Measurements from ENCODE around the gene DGKZ. TPM values are rescaled to one million over a fixed set of nuclear protein-coding genes. Genes with fewer than 3 reads are reported as not detected.

The DGKZ gene
- total RNA-seq, 1 donor from 2014 or later, result 46.8 TPM

- H3K36me3 Mint-ChIP-seq (ENCODE audit: low read depth), result peaks cover 13% of the 10 kb centered on the region
- no peak for TF ChIP-seq CTCF (IDR thresholded peaks at IDR 0.05)
- no peak for DNase-seq (ENCODE audit: low spot score)
- no peak overlapping the region for H3K4me3 Mint-ChIP-seq (ENCODE audit: unreplicated experiment)
- no peaks in the 10 kb centered on the region for H3K9me3 Mint-ChIP-seq (ENCODE audit: low read depth)
- H3K27me3 Mint-ChIP-seq (ENCODE audit: low read depth), result no peaks in the 10 kb centered on the region
- peaks cover 3% of the 10 kb centered on the region for H3K4me1 Mint-ChIP-seq (ENCODE audit: low read depth)
- H3K27ac Mint-ChIP-seq (ENCODE audit: unreplicated experiment), result no peak overlapping the region
Observed at GRCh38 chr11:46410021-46410420, 62.8 kb downstream of the DGKZ start.

- no peak for DNase-seq (ENCODE audit: low spot score)
- no peak overlapping the region for H3K27ac Mint-ChIP-seq (ENCODE audit: unreplicated experiment)
- H3K36me3 Mint-ChIP-seq (ENCODE audit: low read depth), result peaks cover 22% of the 10 kb centered on the region
- no peak overlapping the region for H3K4me3 Mint-ChIP-seq (ENCODE audit: unreplicated experiment)
- no peak for TF ChIP-seq CTCF (IDR thresholded peaks at IDR 0.05)
- no peaks in the 10 kb centered on the region for H3K4me1 Mint-ChIP-seq (ENCODE audit: low read depth)
- H3K9me3 Mint-ChIP-seq (ENCODE audit: low read depth), result no peaks in the 10 kb centered on the region
- H3K27me3 Mint-ChIP-seq (ENCODE audit: low read depth), result no peaks in the 10 kb centered on the region
Observed at GRCh38 chr11:46413760-46414465, 66.7 kb downstream of the DGKZ start.

DNA sequence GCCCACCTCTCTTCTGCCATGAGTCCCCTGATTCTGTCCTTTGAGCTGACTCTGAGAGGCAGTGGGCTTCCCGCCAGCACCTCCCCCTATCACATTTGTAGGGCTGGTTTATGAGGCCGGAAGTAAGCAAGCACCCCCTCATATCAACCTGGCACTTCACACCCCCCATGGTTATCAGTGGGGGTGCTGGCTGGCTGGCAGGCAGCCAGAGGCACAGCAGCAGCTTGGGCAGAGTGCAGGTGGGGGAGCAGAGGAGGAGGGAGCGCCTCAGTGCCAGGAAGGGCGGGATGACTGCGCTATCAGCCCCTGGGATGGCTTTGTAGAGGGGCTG, 67.2 kb downstream of the DGKZ start:
- Mint-ChIP-seq H3K9me3 (ENCODE audit: low read depth) (no peaks in the 10 kb centered on the region), H3K27me3 (ENCODE audit: low read depth) (no peaks in the 10 kb centered on the region), H3K4me1 (ENCODE audit: low read depth) (no peaks in the 10 kb centered on the region), H3K4me3 (ENCODE audit: unreplicated experiment) (no peak overlapping the region), H3K36me3 (ENCODE audit: low read depth) (peaks cover 22% of the 10 kb centered on the region), H3K27ac (ENCODE audit: unreplicated experiment) (no peak overlapping the region)
- DNase-seq (ENCODE audit: low spot score), result no peak
- TF ChIP-seq CTCF (IDR thresholded peaks at IDR 0.05), result no peak

DNA sequence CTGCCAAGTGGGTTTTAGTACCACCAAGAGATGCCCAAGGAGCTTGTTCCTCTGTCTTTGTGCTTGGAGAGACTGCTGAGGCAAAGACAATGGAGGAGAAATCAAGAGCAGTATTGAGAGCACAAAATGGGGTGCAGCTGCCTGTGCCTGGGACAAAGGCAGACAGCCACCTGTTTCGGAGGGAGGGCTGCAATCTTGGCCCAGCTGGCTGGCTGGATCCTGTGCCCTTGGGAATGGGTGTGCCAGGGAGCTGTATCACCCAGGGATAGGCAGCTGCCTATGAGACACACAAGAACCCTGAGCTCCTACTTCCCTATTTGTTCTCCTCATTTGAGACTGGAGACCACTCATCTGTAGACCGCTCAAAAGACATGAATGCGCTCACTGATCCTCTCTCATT, 67.6 kb downstream of the DGKZ start:
- TF ChIP-seq CTCF (IDR thresholded peaks at IDR 0.05), result no peak
- H3K27me3 Mint-ChIP-seq (ENCODE audit: low read depth), result no peaks in the 10 kb centered on the region
- H3K9me3 Mint-ChIP-seq (ENCODE audit: low read depth), result no peaks in the 10 kb centered on the region
- H3K36me3 Mint-ChIP-seq (ENCODE audit: low read depth), result peaks cover 22% of the 10 kb centered on the region
- no peak overlapping the region for H3K4me3 Mint-ChIP-seq (ENCODE audit: unreplicated experiment)
- H3K4me1 Mint-ChIP-seq (ENCODE audit: low read depth), result no peaks in the 10 kb centered on the region
- H3K27ac Mint-ChIP-seq (ENCODE audit: unreplicated experiment), result no peak overlapping the region
- no peak for DNase-seq (ENCODE audit: low spot score)

DNA sequence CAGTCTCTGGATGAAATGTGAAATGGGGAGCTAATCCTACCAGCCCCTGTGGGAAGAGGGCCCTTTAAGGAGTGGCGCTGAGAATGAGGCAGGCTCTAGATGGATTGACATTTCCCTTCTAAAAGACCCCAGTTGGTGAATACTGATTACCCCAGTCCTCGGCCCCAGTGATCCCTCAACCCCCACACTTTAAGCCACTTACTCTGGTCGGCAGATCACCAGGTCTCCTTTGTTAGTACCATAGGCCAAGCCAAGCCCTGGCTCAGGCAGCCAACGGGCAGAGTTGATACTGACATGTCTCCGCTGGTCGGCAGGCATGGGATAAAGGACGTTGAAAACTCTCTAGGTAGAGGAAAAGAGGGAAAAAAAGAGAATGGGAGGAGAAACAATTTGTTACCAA, 70.4 kb downstream of the DGKZ start:
- Mint-ChIP-seq H3K36me3 (ENCODE audit: low read depth) (peaks cover 31% of the 10 kb centered on the region), H3K4me3 (ENCODE audit: unreplicated experiment) (no peak overlapping the region), H3K27ac (ENCODE audit: unreplicated experiment) (no peak overlapping the region), H3K27me3 (ENCODE audit: low read depth) (no peaks in the 10 kb centered on the region), H3K9me3 (ENCODE audit: low read depth) (no peaks in the 10 kb centered on the region), H3K4me1 (ENCODE audit: low read depth) (no peaks in the 10 kb centered on the region)
- TF ChIP-seq CTCF (IDR thresholded peaks at IDR 0.05), result no peak
- DNase-seq (ENCODE audit: low spot score), result no peak

Data from chondrocyte (in vitro differentiated cells).